Uterus (tissue), 2 donors: Measurements from ENCODE around the gene MYO16.

Experiments
- POLR2A ChIP-seq, 2 donors: fragments of 450-650 bp; IDR thresholded peaks; one replicate each; pipeline ENCODE4 v1.6.1; 2016; ENCODE audit warnings: antibody characterized with exemption in 2 of 2, mild to moderate bottlenecking in 1 of 2, moderate library complexity in 1 of 2
- TF ChIP-seq, protein P1 (sequence below), 4 experiments: fragments of 200-600 bp in 2 of 4; fragments of 450-650 bp in 2 of 4; sonication (generic) in 2 of 4; IDR thresholded peaks; one replicate each; pipeline ENCODE4 v1.5.1; 2016 to 2019; ENCODE audit warnings: antibody characterized with exemption in 4 of 4, mild to moderate bottlenecking in 2 of 4, moderate library complexity in 1 of 4

DNA sequence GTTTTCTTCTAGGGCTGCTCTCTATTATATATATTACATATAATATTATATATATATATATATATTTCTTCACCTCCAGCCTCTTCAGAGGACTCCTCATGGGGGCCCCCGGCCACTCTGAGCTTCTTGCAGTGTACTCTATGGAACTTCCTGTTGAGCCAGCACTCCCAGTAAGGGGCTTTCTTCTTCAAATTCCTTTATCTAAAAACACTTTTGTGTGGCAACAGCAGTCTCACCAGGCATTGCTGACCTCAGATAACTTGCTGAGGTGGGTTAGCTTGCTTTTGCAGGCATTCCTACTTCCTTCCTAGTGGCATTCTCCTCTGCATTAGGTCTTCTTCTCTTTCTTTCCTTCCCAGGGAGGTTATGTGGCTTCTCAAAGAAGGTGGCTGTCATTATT, 381.5 kb downstream of the MYO16 start:
- no peak for TF ChIP-seq POLR2A (IDR thresholded peaks at IDR 0.05)
- TF ChIP-seq, protein P1, sequence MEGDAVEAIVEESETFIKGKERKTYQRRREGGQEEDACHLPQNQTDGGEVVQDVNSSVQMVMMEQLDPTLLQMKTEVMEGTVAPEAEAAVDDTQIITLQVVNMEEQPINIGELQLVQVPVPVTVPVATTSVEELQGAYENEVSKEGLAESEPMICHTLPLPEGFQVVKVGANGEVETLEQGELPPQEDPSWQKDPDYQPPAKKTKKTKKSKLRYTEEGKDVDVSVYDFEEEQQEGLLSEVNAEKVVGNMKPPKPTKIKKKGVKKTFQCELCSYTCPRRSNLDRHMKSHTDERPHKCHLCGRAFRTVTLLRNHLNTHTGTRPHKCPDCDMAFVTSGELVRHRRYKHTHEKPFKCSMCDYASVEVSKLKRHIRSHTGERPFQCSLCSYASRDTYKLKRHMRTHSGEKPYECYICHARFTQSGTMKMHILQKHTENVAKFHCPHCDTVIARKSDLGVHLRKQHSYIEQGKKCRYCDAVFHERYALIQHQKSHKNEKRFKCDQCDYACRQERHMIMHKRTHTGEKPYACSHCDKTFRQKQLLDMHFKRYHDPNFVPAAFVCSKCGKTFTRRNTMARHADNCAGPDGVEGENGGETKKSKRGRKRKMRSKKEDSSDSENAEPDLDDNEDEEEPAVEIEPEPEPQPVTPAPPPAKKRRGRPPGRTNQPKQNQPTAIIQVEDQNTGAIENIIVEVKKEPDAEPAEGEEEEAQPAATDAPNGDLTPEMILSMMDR (IDR thresholded peaks at IDR 0.05), result no peak
